ENCODE measurements around the gene NFIB.

- TF ChIP-seq CTCF (IDR thresholded peaks at IDR 0.05) = no peak
- TF ChIP-seq POLR2AphosphoS5 (IDR thresholded peaks at IDR 0.05) = no peak
These were observed 165.3 kb downstream of the NFIB start for GRCh38 chr9:14148501-14149103.
